T-helper 17 cell (primary cell): ENCODE measurements around the gene AGBL2. TPM values are rescaled to one million over a fixed set of nuclear protein-coding genes. Genes with fewer than 3 reads are reported as not detected.
"Not testable (repeated sequence)": the region's sequence is repeated elsewhere in the genome, so short reads cannot be mapped to it uniquely, and the experiment has no call there.

Source experiments
- ATAC-seq: fragments of 150-1000 bp; cut with Tn5 transposase; 2 replicates; pipeline ENCODE4 v1.10.0; 2021; ENCODE audit warnings: mild to moderate bottlenecking, moderate library complexity
- DNase-seq, 3 donors: peaks; one replicate each; pipeline versions ENCODE4 v3.0.0 to v3.0.0-alpha.2; 2020 to 2021
- H3K9me3 ChIP-seq: one replicate; pipeline ENCODE4 v1.7.0; 2013; ENCODE audit warnings: low read length, mild to moderate bottlenecking; ENCODE audit not compliant: control insufficient read depth, poor library complexity, severe bottlenecking
- H3K27ac Mint-ChIP-seq: one replicate; pipeline ENCODE4 v1.8.0; 2022; ENCODE audit warnings: mild to moderate bottlenecking, moderate library complexity, mixed read lengths
- H3K27me3 Mint-ChIP-seq: one replicate; pipeline ENCODE4 v1.8.0; 2022; ENCODE audit warnings: mixed read lengths
- H3K36me3 Mint-ChIP-seq: one replicate; pipeline ENCODE4 v1.8.0; 2022; ENCODE audit warnings: low read depth, mixed read lengths
- H3K4me1 Mint-ChIP-seq: one replicate; pipeline ENCODE4 v1.8.0; 2022; ENCODE audit warnings: mild to moderate bottlenecking, mixed read lengths
- H3K4me3 Mint-ChIP-seq: one replicate; pipeline ENCODE4 v1.8.0; 2022; ENCODE audit warnings: mild to moderate bottlenecking, moderate library complexity, mixed read lengths
- total RNA-seq, 4 donors: library from RNA in 2 of 4; stranded (reverse) in 2 of 4; gene quantifications; one replicate each; pipeline ENCODE4 v1.2.3 and lab custom pipeline; 2022 to 2026

Gene AGBL2
- total RNA-seq, 2 donors from 2014 or later = 5.8 to 8.2 TPM

GRCh38 chr11:47672283-47672730 is 42.9 kb downstream of the AGBL2 start:
- Mint-ChIP-seq H3K4me3 (no peak overlapping the region), H3K27me3 (no peaks in the 10 kb centered on the region), H3K27ac (no peak overlapping the region), H3K36me3 (no peaks in the 10 kb centered on the region), H3K4me1 (no peaks in the 10 kb centered on the region)
- no peaks in the 10 kb centered on the region for H3K9me3 ChIP-seq
- DNase-seq = no peak
- no peak for ATAC-seq

- Mint-ChIP-seq H3K36me3 (no peaks in the 10 kb centered on the region), H3K4me3 (no peak overlapping the region), H3K27me3 (no peaks in the 10 kb centered on the region), H3K27ac (no peak overlapping the region), H3K4me1 (no peaks in the 10 kb centered on the region)
- DNase-seq (no peak), ATAC-seq (no peak)
- H3K9me3 ChIP-seq = no peaks in the 10 kb centered on the region
These were observed 45.3 kb downstream of the AGBL2 start for GRCh38 chr11:47669856-47670255.

- ATAC-seq (no peak), DNase-seq (no peak)
- H3K4me1 Mint-ChIP-seq = no peaks in the 10 kb centered on the region
- no peaks in the 10 kb centered on the region for H3K36me3 Mint-ChIP-seq
- no peak overlapping the region for H3K27ac Mint-ChIP-seq
- no peaks in the 10 kb centered on the region for H3K27me3 Mint-ChIP-seq
- no peak overlapping the region for H3K4me3 Mint-ChIP-seq
- H3K9me3 ChIP-seq = no peaks in the 10 kb centered on the region
These were observed 46.5 kb downstream of the AGBL2 start for GRCh38 chr11:47668665-47669064.

- Mint-ChIP-seq H3K27me3 (no peaks in the 10 kb centered on the region), H3K36me3 (no peaks in the 10 kb centered on the region), H3K4me1 (no peaks in the 10 kb centered on the region), H3K27ac (no peak overlapping the region), H3K4me3 (no peak overlapping the region)
- no peak for DNase-seq
- no peak for ATAC-seq
- H3K9me3 ChIP-seq = no peaks in the 10 kb centered on the region
These were observed 47.6 kb downstream of the AGBL2 start for GRCh38 chr11:47667555-47667954.

GRCh38 chr11:47667135-47667534 is 48.0 kb downstream of the AGBL2 start:
- no peak overlapping the region for H3K4me3 Mint-ChIP-seq
- H3K36me3 Mint-ChIP-seq = no peaks in the 10 kb centered on the region
- H3K27me3 Mint-ChIP-seq = no peaks in the 10 kb centered on the region
- DNase-seq = no peak
- no peak overlapping the region for H3K27ac Mint-ChIP-seq
- no peak for ATAC-seq
- no peaks in the 10 kb centered on the region for H3K4me1 Mint-ChIP-seq
- no peaks in the 10 kb centered on the region for H3K9me3 ChIP-seq

GRCh38 chr11:47664936-47665335 is 50.2 kb downstream of the AGBL2 start:
- H3K4me3 Mint-ChIP-seq, H3K27me3 Mint-ChIP-seq, ATAC-seq, DNase-seq, H3K27ac Mint-ChIP-seq, H3K4me1 Mint-ChIP-seq, H3K9me3 ChIP-seq, H3K36me3 Mint-ChIP-seq: not testable (repeated sequence)

GRCh38 chr11:47661245-47661644 is 53.9 kb downstream of the AGBL2 start:
- no peak for ATAC-seq
- Mint-ChIP-seq H3K36me3 (peaks cover 2% of the 10 kb centered on the region), H3K27ac (no peak overlapping the region), H3K4me1 (no peaks in the 10 kb centered on the region), H3K4me3 (no peak overlapping the region), H3K27me3 (peaks cover 4% of the 10 kb centered on the region)
- H3K9me3 ChIP-seq = no peaks in the 10 kb centered on the region
- no peak for DNase-seq

- DNase-seq (no peak), ATAC-seq (no peak)
- peaks cover 2% of the 10 kb centered on the region for H3K36me3 Mint-ChIP-seq
- no peak overlapping the region for H3K4me3 Mint-ChIP-seq
- no peaks in the 10 kb centered on the region for H3K4me1 Mint-ChIP-seq
- no peak overlapping the region for H3K27ac Mint-ChIP-seq
- H3K27me3 Mint-ChIP-seq = peaks cover 11% of the 10 kb centered on the region
- no peaks in the 10 kb centered on the region for H3K9me3 ChIP-seq
These were observed 55.9 kb downstream of the AGBL2 start for GRCh38 chr11:47659276-47659675.

- DNase-seq = no peak
- ATAC-seq = no peak
- Mint-ChIP-seq H3K27me3 (peaks cover 11% of the 10 kb centered on the region), H3K36me3 (peaks cover 1% of the 10 kb centered on the region), H3K4me3 (no peak overlapping the region), H3K4me1 (no peaks in the 10 kb centered on the region), H3K27ac (no peak overlapping the region)
- H3K9me3 ChIP-seq = no peaks in the 10 kb centered on the region
These were observed 58.8 kb downstream of the AGBL2 start for GRCh38 chr11:47656260-47656885.

GRCh38 chr11:47651818-47652469 is 63.2 kb downstream of the AGBL2 start:
- no peaks in the 10 kb centered on the region for H3K9me3 ChIP-seq
- DNase-seq = no peak
- Mint-ChIP-seq H3K36me3 (no peaks in the 10 kb centered on the region), H3K27ac (no peak overlapping the region), H3K4me3 (no peak overlapping the region), H3K4me1 (no peaks in the 10 kb centered on the region), H3K27me3 (peaks cover 11% of the 10 kb centered on the region)
- ATAC-seq = no peak

- Mint-ChIP-seq H3K4me3 (no peak overlapping the region), H3K4me1 (no peaks in the 10 kb centered on the region), H3K27ac (no peak overlapping the region)
These were observed 65.9 kb downstream of the AGBL2 start for GRCh38 chr11:47649276-47649675.

GRCh38 chr11:47646019-47646418 is 69.2 kb downstream of the AGBL2 start:
- no peaks in the 10 kb centered on the region for H3K9me3 ChIP-seq
- H3K27ac Mint-ChIP-seq = no peak overlapping the region
- H3K27me3 Mint-ChIP-seq = no peaks in the 10 kb centered on the region
- H3K4me1 Mint-ChIP-seq = peaks cover 15% of the 10 kb centered on the region
- ATAC-seq (no peak), DNase-seq (no peak)
- H3K36me3 Mint-ChIP-seq = no peaks in the 10 kb centered on the region
- H3K4me3 Mint-ChIP-seq = no peak overlapping the region

More at GRCh38 chr11:47649276-47649675, 65.9 kb downstream of the AGBL2 start:
- H3K27me3 Mint-ChIP-seq = no peaks in the 10 kb centered on the region
- no peaks in the 10 kb centered on the region for H3K9me3 ChIP-seq
- ATAC-seq (no peak), DNase-seq (no peak)
- no peaks in the 10 kb centered on the region for H3K36me3 Mint-ChIP-seq

- H3K27me3 Mint-ChIP-seq = no peaks in the 10 kb centered on the region
- no peaks in the 10 kb centered on the region for H3K9me3 ChIP-seq
- H3K4me3 Mint-ChIP-seq = no peak overlapping the region
- no peaks in the 10 kb centered on the region for H3K36me3 Mint-ChIP-seq
- ATAC-seq (no peak), DNase-seq (no peak)
- H3K4me1 Mint-ChIP-seq = peaks cover 17% of the 10 kb centered on the region
- H3K27ac Mint-ChIP-seq = no peak overlapping the region
These were observed 69.7 kb downstream of the AGBL2 start for GRCh38 chr11:47645500-47645899.
